Right lobe of liver (tissue), 6 donors: ENCODE data around the gene KASH5. TPM values are rescaled to one million over a fixed set of nuclear protein-coding genes. Genes with fewer than 3 reads are reported as not detected.
A peak's percentile ranks its signal among the peaks of the same experiment; 100 is the strongest.
"Not testable (repeated sequence)": the region's sequence is repeated elsewhere in the genome, so short reads cannot be mapped to it uniquely, and the experiment has no call there.

ENCODE experiments used
- ATAC-seq, 4 donors: fragments of 200-7000 bp; cut with Tn5 transposase; one replicate each; pipeline ENCODE4 v1.9.1; 2020; ENCODE audit warnings: mild to moderate bottlenecking in 4 of 4, moderate library complexity in 4 of 4
- DNase-seq, 3 donors: peaks; one replicate each; pipeline ENCODE4 v3.0.0-alpha.2; 2020
- H3K27ac ChIP-seq, 3 donors: fragments of 200-600 bp; one replicate each; pipeline ENCODE4 v1.8.0; 2022
- H3K27me3 ChIP-seq, 2 donors: fragments of 200-600 bp; one replicate each; pipeline ENCODE4 v1.8.0; 2022
- H3K36me3 ChIP-seq, 4 donors: fragments of 200-600 bp; sonication (generic) in 1 of 4; one replicate each; pipeline versions ENCODE4 v1.5.1 to v1.8.0; 2017 to 2022; ENCODE audit warnings: control low read depth in 1 of 4
- H3K4me1 ChIP-seq, 4 donors: fragments of 200-600 bp; sonication (generic) in 1 of 4; one replicate each; pipeline versions ENCODE4 v1.5.1 to v1.8.0; 2017 to 2022; ENCODE audit warnings: control low read depth in 1 of 4
- H3K4me3 ChIP-seq, 3 donors: fragments of 200-600 bp; one replicate each; pipeline ENCODE4 v1.8.0; 2022
- H3K9me3 ChIP-seq, 4 donors: fragments of 200-600 bp; sonication (generic) in 1 of 4; one replicate each; pipeline versions ENCODE4 v1.5.1 to v1.8.0; 2017 to 2022; ENCODE audit warnings: control low read depth in 1 of 4
- CTCF ChIP-seq, 4 donors: fragments of 200-600 bp in 3 of 4; fragments of 450-650 bp in 1 of 4; IDR thresholded peaks; one replicate each; pipeline versions ENCODE4 v1.5.1 to v1.8.0; 2016 to 2022; ENCODE audit warnings: antibody characterized with exemption in 4 of 4, mild to moderate bottlenecking in 2 of 4
- POLR2A ChIP-seq: fragments of 450-650 bp; IDR thresholded peaks from one replicate; pipeline ENCODE4 v1.6.1; 2017; ENCODE audit warnings: antibody characterized with exemption, mild to moderate bottlenecking
- WGBS: methylation state at CpG from one replicate; pipeline ENCODE4 v1.1.6; 2018; ENCODE audit warnings: low coverage, low lambda C conversion rate; ENCODE audit not compliant: insufficient coverage; ENCODE audit errors: missing lambda C conversion rate; 5-methylcytosine and 5-hydroxymethylcytosine counted together
- intact Hi-C, 2 donors: fragments of 100-400 bp; cut with DNase I; formaldehyde crosslinking; loops; one replicate each; pipeline versions ENCODE4 v1.11.2 to v1.14.1; 2022
- total RNA-seq, 6 experiments: library from RNA; depleted of rRNA in 2 of 6; stranded (reverse); fragments of >200 nt in 2 of 6; fragmentation: NEBNext Ultra II Directional in 3 of 6; extraction: Animal tissue kit (Norgen Biotek cat#: 25700) in 3 of 6; gene quantifications; one replicate each; pipeline versions ENCODE4 v1.1.0 to v1.2.4, GENCODE V29; 2016 to 2023
- donor health status: DM: no; HTN: yes; CAD: no.
- donor health status: DM: no; HTN: no; CAD: no.
- donor health status: DM: no; HTN: no; CAD: no.
- donor health status: DM: no; HTN: yes; CAD: no.
- donor health status: DM: no; HTN: yes; CAD: no.

Gene KASH5
- total RNA-seq, 6 experiments from 2014 or later: 0.32 TPM; not detected in 5

GRCh38 chr19:49459388-49459787 is 71.3 kb downstream of the KASH5 start:
- no peak overlapping the region for H3K27ac ChIP-seq
- intact Hi-C loops: no loop called here
- DNase-seq: no peak

GRCh38 chr19:49461130-49461529 is 73.1 kb downstream of the KASH5 start:
- H3K4me1 ChIP-seq, H3K27ac ChIP-seq, ATAC-seq, H3K9me3 ChIP-seq, intact Hi-C loops, DNase-seq, H3K27me3 ChIP-seq, H3K4me3 ChIP-seq: not testable (repeated sequence)
- peaks cover 0 to 12% (median 0%) of the 10 kb centered on the region in 4 donors for H3K36me3 ChIP-seq
- WGBS: no CpG with 5 or more reads among the region's 1 CpG

More at GRCh38 chr19:49459388-49459787, 71.3 kb downstream of the KASH5 start:
- Histone ChIP-seq H3K4me3 (no peak overlapping the region), H3K4me1 (no peaks in the 10 kb centered on the region), H3K36me3 (peaks cover 0 to 12% (median 0%) of the 10 kb centered on the region in 4 donors), H3K27me3 (no peaks in the 10 kb centered on the region), H3K9me3 (no peaks in the 10 kb centered on the region)
- no peak for TF ChIP-seq CTCF (IDR thresholded peaks at IDR 0.05)
- TF ChIP-seq POLR2A: no peak
- 83% methylated on average over 5 of the region's 12 CpGs for WGBS
- no peak for ATAC-seq

- TF ChIP-seq POLR2A: no peak
- TF ChIP-seq CTCF (IDR thresholded peaks at IDR 0.05): no peak
- ATAC-seq: peak in 1 of 4 donors; percentile 8
- H3K36me3 ChIP-seq: peaks cover 0 to 12% (median 0%) of the 10 kb centered on the region in 4 donors
- H3K27ac ChIP-seq: no peak overlapping the region
- DNase-seq: no peak
- no peaks in the 10 kb centered on the region for H3K4me1 ChIP-seq
- H3K9me3 ChIP-seq: no peaks in the 10 kb centered on the region
- intact Hi-C loops: no loop called here
- 80% methylated on average over 1 of the region's 37 CpGs for WGBS
- no peak overlapping the region for H3K4me3 ChIP-seq
- H3K27me3 ChIP-seq: no peaks in the 10 kb centered on the region
Measured at GRCh38 chr19:49461656-49462055, 73.6 kb downstream of the KASH5 start.

- Histone ChIP-seq H3K36me3 (peaks cover 0 to 12% (median 0%) of the 10 kb centered on the region in 4 donors), H3K27ac (no peak overlapping the region), H3K27me3 (no peaks in the 10 kb centered on the region), H3K4me1 (no peaks in the 10 kb centered on the region), H3K4me3 (no peak overlapping the region), H3K9me3 (no peaks in the 10 kb centered on the region)
- TF ChIP-seq CTCF (IDR thresholded peaks at IDR 0.05) (no peak), POLR2A (no peak)
- 90% methylated on average over 11 of the region's 12 CpGs for WGBS
- intact Hi-C loops: no loop called here
- no peak for ATAC-seq
- no peak for DNase-seq
Measured at GRCh38 chr19:49462492-49462891, 74.4 kb downstream of the KASH5 start.

GRCh38 chr19:49463960-49464740 is 76.1 kb downstream of the KASH5 start:
- DNase-seq (no peak), ATAC-seq (peak in 2 of 4 donors; percentile 9 to 11)
- H3K36me3 ChIP-seq: peaks cover 0 to 12% (median 0%) of the 10 kb centered on the region in 4 donors
- no peak overlapping the region for H3K4me3 ChIP-seq
- H3K9me3 ChIP-seq: no peaks in the 10 kb centered on the region
- no peaks in the 10 kb centered on the region for H3K4me1 ChIP-seq
- TF ChIP-seq CTCF (IDR thresholded peaks at IDR 0.05) (no peak), POLR2A (no peak)
- intact Hi-C loops: no loop called here
- WGBS: 95% methylated on average over 18 of the region's 39 CpGs
- H3K27ac ChIP-seq: no peak overlapping the region
- no peaks in the 10 kb centered on the region for H3K27me3 ChIP-seq
